GM19463 (cell line): ENCODE measurements around the gene FBXO42.
A peak's percentile ranks its signal among the peaks of the same experiment; 100 is the strongest.

Experiments
- ATAC-seq: cut with Tn5 transposase; IDR thresholded peaks from one replicate; pipeline ENCODE4 v1.9.1; 2021; ENCODE audit warnings: mild to moderate bottlenecking, moderate library complexity; ENCODE audit not compliant: unreplicated experiment

The FBXO42 gene

GRCh38 chr1:16206547-16207317, 145.5 kb downstream of the FBXO42 start:
- peak; percentile 74 for ATAC-seq

- ATAC-seq: peak; percentile 13
These were observed 146.3 kb downstream of the FBXO42 start for GRCh38 chr1:16205891-16206546.

DNA sequence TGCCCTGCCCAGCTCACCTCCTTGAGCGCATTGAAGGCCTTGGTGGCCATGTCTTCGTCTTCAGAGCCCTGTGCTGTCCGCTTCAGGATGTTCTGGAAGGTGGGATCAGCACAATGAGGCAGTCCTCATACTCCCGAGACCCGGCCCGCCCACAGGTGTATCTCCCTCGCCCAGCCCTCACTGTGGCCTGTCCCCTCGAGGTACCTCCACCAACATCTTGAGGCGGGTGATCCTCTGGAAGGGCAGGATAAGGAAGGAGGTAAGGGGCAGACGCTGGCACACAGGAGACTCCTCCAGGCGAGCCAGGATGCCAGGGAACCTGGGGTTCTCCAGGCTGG, 147.0 kb downstream of the FBXO42 start:
- ATAC-seq: no peak

- no peak for ATAC-seq
These were observed 147.5 kb downstream of the FBXO42 start for GRCh38 chr1:16204634-16205333.

GRCh38 chr1:16204216-16204615, 148.1 kb downstream of the FBXO42 start:
- ATAC-seq: no peak

DNA sequence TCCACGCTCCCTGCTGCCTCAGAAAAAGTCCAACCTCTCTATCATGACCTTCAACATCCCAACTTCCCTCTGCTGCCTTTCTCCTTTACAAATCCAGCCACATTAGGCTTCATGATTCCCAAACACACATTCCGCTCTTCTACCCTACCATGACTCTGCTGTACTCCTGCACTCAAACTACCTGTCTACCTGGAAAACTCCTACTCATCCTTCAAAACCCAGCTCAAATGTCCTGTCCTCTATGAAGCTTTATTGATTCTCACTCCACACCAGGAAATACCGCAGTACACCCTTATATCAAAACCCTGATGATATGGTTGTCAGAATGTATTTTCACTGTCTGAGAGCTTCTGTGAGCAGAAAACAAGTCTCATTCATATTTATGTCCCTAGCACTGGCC, 148.7 kb downstream of the FBXO42 start:
- no peak for ATAC-seq

DNA sequence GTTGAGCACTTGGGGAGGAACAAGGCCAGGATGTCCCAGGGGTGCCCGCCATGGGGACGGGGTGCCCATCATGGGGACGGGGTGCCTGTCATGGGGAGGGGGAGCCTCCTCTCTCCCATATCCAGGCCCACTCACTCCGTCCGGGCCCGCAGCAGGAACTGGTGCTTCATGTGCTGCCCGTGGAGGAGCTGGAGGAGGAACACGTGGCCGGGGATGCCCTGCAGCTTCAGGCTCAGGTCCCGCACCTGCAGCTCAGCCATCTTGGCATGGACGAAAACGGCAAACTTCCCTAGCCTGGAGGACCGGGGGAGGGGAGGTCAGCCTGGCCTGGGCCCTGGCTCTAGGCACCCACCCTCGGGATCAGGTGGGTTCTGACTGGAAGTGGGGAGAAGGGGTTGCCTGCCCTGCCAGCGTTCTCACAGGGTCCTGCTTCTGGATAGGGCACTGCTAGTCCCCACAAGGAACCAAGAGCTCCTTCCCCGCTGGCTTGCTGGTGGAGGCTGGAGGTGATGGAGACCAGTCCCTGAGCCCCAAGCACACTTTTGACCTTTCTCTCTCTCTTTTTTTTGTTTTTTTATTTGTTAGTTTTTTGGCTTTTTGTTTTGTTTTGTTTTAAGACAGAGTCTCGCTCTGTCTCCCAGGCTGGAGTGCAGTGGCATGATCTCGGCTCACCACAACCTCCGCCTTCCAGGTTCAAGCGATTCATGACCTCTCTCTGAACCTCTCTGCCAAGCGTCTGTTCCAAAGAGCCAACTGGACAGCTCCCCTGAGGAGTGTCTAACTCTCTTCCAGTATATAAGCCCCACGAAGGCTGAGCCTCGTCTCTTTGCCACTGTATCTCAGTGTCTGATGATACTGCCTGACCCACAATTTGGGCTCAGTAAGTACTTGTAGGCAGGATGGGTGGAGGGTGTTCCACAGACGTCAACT, 149.7 kb downstream of the FBXO42 start:
- ATAC-seq: no peak

GRCh38 chr1:16199700-16200099, 152.6 kb downstream of the FBXO42 start:
- ATAC-seq: no peak

DNA sequence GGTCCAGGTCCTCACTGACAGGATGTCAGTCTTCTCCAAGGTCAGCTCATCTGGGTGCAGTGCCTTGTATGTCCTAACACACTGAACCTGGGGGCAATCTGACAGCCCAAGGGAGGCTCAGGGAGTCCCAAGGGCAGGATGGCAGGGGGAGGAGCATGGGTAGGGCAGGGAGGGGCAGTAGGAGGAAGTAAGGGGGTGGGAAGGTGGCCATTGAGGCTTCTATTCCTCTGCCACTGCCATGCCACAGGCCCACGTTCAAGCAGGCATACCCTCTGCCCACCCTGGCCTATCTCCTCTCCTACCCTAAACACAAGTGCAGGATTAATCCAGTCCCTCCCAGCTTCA, 153.2 kb downstream of the FBXO42 start:
- ATAC-seq: no peak

GRCh38 chr1:16198444-16199156, 153.7 kb downstream of the FBXO42 start:
- no peak for ATAC-seq

- ATAC-seq: no peak
These were observed 155.4 kb downstream of the FBXO42 start for GRCh38 chr1:16196874-16197273.
